CD14-positive monocyte (primary cell): ENCODE data around the gene DGKB. TPM values are rescaled to one million over a fixed set of nuclear protein-coding genes. Genes with fewer than 3 reads are reported as not detected.

ENCODE experiments used
- DNase-seq, 3 donors: peaks; one replicate each; pipeline ENCODE4 v3.0.0-alpha.2; 2011 to 2022
- H2AFZ ChIP-seq: 2 replicates; pipeline ENCODE4 v1.6.0; 2012; ENCODE audit warnings: mild to moderate bottlenecking, low read depth, low read length, inconsistent platforms; ENCODE audit not compliant: insufficient read depth, poor library complexity, severe bottlenecking
- H3K27ac ChIP-seq, 2 donors: 1 replicate in 1 of 2; 2 replicates in 1 of 2; pipeline ENCODE4 v1.5.1; 2012 to 2013; ENCODE audit warnings: low read length in 2 of 2, control low read depth in 1 of 2, inconsistent platforms in 1 of 2, low read depth in 1 of 2, mild to moderate bottlenecking in 1 of 2
- H3K27me3 ChIP-seq, 2 donors: one replicate each; pipeline versions ENCODE4 v1.6.0 to v1.6.1; 2011 to 2013; ENCODE audit warnings: low read length in 2 of 2; ENCODE audit not compliant: control insufficient read depth in 2 of 2, insufficient read depth in 2 of 2
- H3K36me3 ChIP-seq, 2 donors: replicated peaks in 1 of 2; 1 replicate in 1 of 2; 2 replicates in 1 of 2; pipeline versions ENCODE4 v1.5.1 to v1.6.1; 2012 to 2013; ENCODE audit warnings: low read length in 2 of 2, control low read depth in 1 of 2, inconsistent platforms in 1 of 2, mild to moderate bottlenecking in 1 of 2; ENCODE audit not compliant: insufficient read depth in 2 of 2, control insufficient read depth in 1 of 2
- H3K4me1 ChIP-seq, 2 donors: 1 replicate in 1 of 2; 2 replicates in 1 of 2; pipeline versions ENCODE4 v1.5.1 to v1.6.1; 2012 to 2013; ENCODE audit warnings: low read length in 2 of 2, control low read depth in 1 of 2, inconsistent platforms in 1 of 2, mild to moderate bottlenecking in 1 of 2, moderate library complexity in 1 of 2; ENCODE audit not compliant: insufficient read depth in 2 of 2, control insufficient read depth in 1 of 2
- H3K4me2 ChIP-seq: replicated peaks from 2 replicates; pipeline ENCODE3; 2012; ENCODE audit warnings: low read length, moderate library complexity, mild to moderate bottlenecking; ENCODE audit not compliant: poor library complexity, severe bottlenecking; ENCODE audit errors: extremely low read depth
- H3K4me3 ChIP-seq, 3 experiments: fragments of 200-600 bp in 1 of 3; sonication (generic) in 1 of 3; replicated peaks in 1 of 3; 1 replicate in 2 of 3; 2 replicates in 1 of 3; pipeline ENCODE4 v1.5.1; 2011 to 2013; ENCODE audit warnings: low read length in 3 of 3, mild to moderate bottlenecking in 3 of 3, control low read depth in 2 of 3, low read depth in 2 of 3, inconsistent platforms in 1 of 3, moderate library complexity in 1 of 3
- H3K79me2 ChIP-seq: 2 replicates; pipeline ENCODE4 v1.6.0; 2012; ENCODE audit warnings: mild to moderate bottlenecking, control low read depth, inconsistent platforms, low read length, moderate library complexity; ENCODE audit not compliant: insufficient read depth
- H3K9ac ChIP-seq: 2 replicates; pipeline ENCODE4 v1.6.0; 2017; ENCODE audit warnings: low read length, mild to moderate bottlenecking; ENCODE audit not compliant: insufficient read depth, poor library complexity, severe bottlenecking
- H3K9me3 ChIP-seq, 2 donors: replicated peaks in 1 of 2; 1 replicate in 1 of 2; 2 replicates in 1 of 2; pipeline versions ENCODE4 v1.5.1 to v1.6.1; 2012 to 2013; ENCODE audit warnings: low read length in 2 of 2, control low read depth in 1 of 2; ENCODE audit not compliant: control insufficient read depth in 1 of 2, insufficient read depth in 1 of 2
- H4K20me1 ChIP-seq: 2 replicates; pipeline ENCODE4 v1.6.0; 2012; ENCODE audit warnings: mild to moderate bottlenecking, low read length, control low read depth, moderate library complexity; ENCODE audit not compliant: insufficient read depth
- H3K27ac Mint-ChIP-seq, 7 donors: one replicate each; pipeline ENCODE4 v1.8.0; 2020; ENCODE audit warnings: mild to moderate bottlenecking in 7 of 7, mixed read lengths in 7 of 7, moderate library complexity in 6 of 7, inconsistent platforms in 2 of 7
- H3K27me3 Mint-ChIP-seq, 3 donors: one replicate each; pipeline ENCODE4 v1.8.0; 2021 to 2022; ENCODE audit warnings: low read depth in 3 of 3, mild to moderate bottlenecking in 3 of 3, mixed read lengths in 3 of 3, moderate library complexity in 3 of 3, inconsistent platforms in 1 of 3
- H3K36me3 Mint-ChIP-seq, 2 donors: one replicate each; pipeline ENCODE4 v1.8.0; 2020; ENCODE audit warnings: mixed read lengths in 2 of 2, inconsistent platforms in 1 of 2, mild to moderate bottlenecking in 1 of 2
- H3K4me1 Mint-ChIP-seq: one replicate; pipeline ENCODE4 v1.8.0; 2020; ENCODE audit warnings: mild to moderate bottlenecking, mixed read lengths
- H3K4me3 Mint-ChIP-seq, 2 donors: one replicate each; pipeline ENCODE4 v1.8.0; 2020; ENCODE audit warnings: mild to moderate bottlenecking in 2 of 2, mixed read lengths in 2 of 2, moderate library complexity in 1 of 2
- H3K9me3 Mint-ChIP-seq, 7 donors: one replicate each; pipeline ENCODE4 v1.8.0; 2020 to 2022; ENCODE audit warnings: mixed read lengths in 7 of 7, mild to moderate bottlenecking in 6 of 7, moderate library complexity in 6 of 7, inconsistent platforms in 2 of 7
- WGBS: methylation state at CpG from one replicate; pipeline ENCODE4 v1.1.5; 2013; ENCODE audit warnings: missing lambda C conversion rate; ENCODE audit not compliant: insufficient coverage; 5-methylcytosine and 5-hydroxymethylcytosine counted together
- intact Hi-C, 2 donors: fragments of 100-400 bp; cut with micrococcal nuclease; formaldehyde crosslinking; loops; one replicate each; pipeline versions ENCODE4 v1.15.0 to v1.15.1; 2023
- polyA plus RNA-seq, 3 donors: library from polyadenylated mRNA; depleted of rRNA in 1 of 3; unstranded in 2 of 3; stranded (reverse) in 1 of 3; fragments of 300-500 nt in 2 of 3; fragments of >200 nt in 1 of 3; fragmentation: Illumina TruSeq in 2 of 3; gene quantifications; 1 replicate in 2 of 3; 2 replicates in 1 of 3; pipeline ENCODE4 v1.2.3, GENCODE V29; 2012 to 2021
- TF ChIP-seq, protein P1 (sequence below): fragments of 200-600 bp; IDR thresholded peaks from one replicate; pipeline ENCODE4 v1.8.0; 2022; ENCODE audit warnings: antibody characterized with exemption, mild to moderate bottlenecking

DGKB gene
- polyA plus RNA-seq, 3 donors, result not detected

DNA sequence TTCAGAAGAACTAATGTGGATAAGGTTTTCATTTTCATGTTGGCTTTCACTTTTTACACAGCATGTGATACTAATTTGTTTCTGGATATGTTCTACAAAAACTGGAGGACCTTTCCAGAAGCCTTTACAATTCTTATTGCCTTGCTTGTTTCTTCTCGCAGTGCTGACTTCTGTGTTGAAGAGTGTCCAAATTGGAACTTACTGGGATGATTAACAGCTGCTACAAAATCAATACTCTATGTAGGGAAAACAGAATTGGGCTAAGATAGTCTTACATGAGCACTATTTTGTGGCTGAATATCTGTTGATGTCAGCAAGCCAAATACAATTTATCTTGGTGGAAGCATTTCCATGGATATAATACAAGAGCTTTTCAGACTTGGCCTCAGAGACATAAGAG lies 351.2 kb downstream of the DGKB start:
- H3K4me1 Mint-ChIP-seq, result no peaks in the 10 kb centered on the region
- H3K9me3 Mint-ChIP-seq, result peaks cover 0 to 4% (median 3%) of the 10 kb centered on the region in 7 donors
- Histone ChIP-seq H3K4me1 (no peaks in the 10 kb centered on the region), H3K36me3 (no peaks in the 10 kb centered on the region), H3K27ac (no peak overlapping the region), H3K4me3 (no peak overlapping the region), H4K20me1 (no peaks in the 10 kb centered on the region), H3K9ac (no peak overlapping the region), H3K9me3 (no peaks in the 10 kb centered on the region), H3K4me2 (no peak overlapping the region), H3K27me3 (no peaks in the 10 kb centered on the region), H3K79me2 (no peaks in the 10 kb centered on the region), H2AFZ (no peak overlapping the region)
- TF ChIP-seq, protein P1, sequence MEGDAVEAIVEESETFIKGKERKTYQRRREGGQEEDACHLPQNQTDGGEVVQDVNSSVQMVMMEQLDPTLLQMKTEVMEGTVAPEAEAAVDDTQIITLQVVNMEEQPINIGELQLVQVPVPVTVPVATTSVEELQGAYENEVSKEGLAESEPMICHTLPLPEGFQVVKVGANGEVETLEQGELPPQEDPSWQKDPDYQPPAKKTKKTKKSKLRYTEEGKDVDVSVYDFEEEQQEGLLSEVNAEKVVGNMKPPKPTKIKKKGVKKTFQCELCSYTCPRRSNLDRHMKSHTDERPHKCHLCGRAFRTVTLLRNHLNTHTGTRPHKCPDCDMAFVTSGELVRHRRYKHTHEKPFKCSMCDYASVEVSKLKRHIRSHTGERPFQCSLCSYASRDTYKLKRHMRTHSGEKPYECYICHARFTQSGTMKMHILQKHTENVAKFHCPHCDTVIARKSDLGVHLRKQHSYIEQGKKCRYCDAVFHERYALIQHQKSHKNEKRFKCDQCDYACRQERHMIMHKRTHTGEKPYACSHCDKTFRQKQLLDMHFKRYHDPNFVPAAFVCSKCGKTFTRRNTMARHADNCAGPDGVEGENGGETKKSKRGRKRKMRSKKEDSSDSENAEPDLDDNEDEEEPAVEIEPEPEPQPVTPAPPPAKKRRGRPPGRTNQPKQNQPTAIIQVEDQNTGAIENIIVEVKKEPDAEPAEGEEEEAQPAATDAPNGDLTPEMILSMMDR, result no peak
- H3K4me3 Mint-ChIP-seq, result no peak overlapping the region
- no peak for DNase-seq
- H3K36me3 Mint-ChIP-seq, result no peaks in the 10 kb centered on the region
- intact Hi-C loops, result no loop called here
- H3K27me3 Mint-ChIP-seq, result no peaks in the 10 kb centered on the region
- no CpG with 5 or more reads among the region's 1 CpG for WGBS
- no peak overlapping the region for H3K27ac Mint-ChIP-seq

- DNase-seq, result no peak
- Histone ChIP-seq H3K9ac (no peak overlapping the region), H3K27ac (no peak overlapping the region), H3K36me3 (no peaks in the 10 kb centered on the region), H3K4me3 (no peak overlapping the region), H3K79me2 (no peaks in the 10 kb centered on the region), H3K27me3 (no peaks in the 10 kb centered on the region), H4K20me1 (no peaks in the 10 kb centered on the region), H3K4me2 (no peak overlapping the region), H3K4me1 (no peaks in the 10 kb centered on the region), H3K9me3 (peaks cover 4 to 9% of the 10 kb centered on the region in 2 donors), H2AFZ (no peak overlapping the region)
- H3K36me3 Mint-ChIP-seq, result no peaks in the 10 kb centered on the region
- peaks cover 0 to 5% (median under 1%) of the 10 kb centered on the region in 7 donors for H3K9me3 Mint-ChIP-seq
- no peaks in the 10 kb centered on the region for H3K4me1 Mint-ChIP-seq
- H3K27ac Mint-ChIP-seq, result no peak overlapping the region
- intact Hi-C loops, result no loop called here
- no peak overlapping the region for H3K4me3 Mint-ChIP-seq
- 80% methylated on average over 1 of the region's 5 CpGs for WGBS
- TF ChIP-seq, protein P1, result no peak
- no peaks in the 10 kb centered on the region for H3K27me3 Mint-ChIP-seq
Observed at GRCh38 chr7:14542624-14543023, 359.9 kb downstream of the DGKB start.
